Measurements from ENCODE around the gene C22orf23.
A peak's percentile ranks its signal among the peaks of the same experiment; 100 is the strongest.
"Not testable (repeated sequence)": the region's sequence is repeated elsewhere in the genome, so short reads cannot be mapped to it uniquely, and the experiment has no call there.

Gene C22orf23

DNA sequence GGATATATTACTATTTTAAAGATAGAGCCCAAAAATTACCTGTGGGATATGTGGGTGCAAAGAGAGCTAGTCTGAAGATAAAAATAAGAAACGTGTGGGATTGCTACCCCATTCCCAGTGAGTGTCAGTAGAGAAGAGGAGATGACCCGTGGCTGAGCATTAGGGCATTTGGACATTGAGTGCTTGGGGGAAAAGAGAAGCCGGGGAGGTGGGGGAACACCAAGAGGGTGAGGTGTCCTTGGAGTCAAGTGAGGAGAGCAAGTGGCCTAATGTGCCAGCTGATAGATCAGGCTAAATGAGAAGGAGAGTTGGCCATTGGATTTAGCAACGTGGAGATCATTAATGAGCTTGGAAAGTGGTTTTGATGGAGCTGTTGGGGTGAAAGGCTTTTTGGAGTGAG, 1.3 kb upstream of the C22orf23 start:
- CTCF ChIA-PET = interaction anchor here (0.8 to 3.3 kb wide), 5 partner anchors 10 to 66 kb away, joined by 3 to 20 read pairs (median 4); no protein-coding TSS in a partner anchor
- 87% methylated on average over 4 of the region's 4 CpGs for WGBS (ENCODE audit: insufficient coverage)
- Histone ChIP-seq H3K4me3 (ENCODE audit: control insufficient read depth in 1 of 7, extremely low read depth in 1 of 7, insufficient read depth in 4 of 7, low read depth in 2 of 7, low read length in 6 of 7) (peak overlapping the region in 6 of 7 experiments; percentile 6 to 99 (median 91)), H3K36me3 (ENCODE audit: control insufficient read depth in 4 of 4, insufficient read depth in 4 of 4, low read length in 3 of 4) (peaks cover 10 to 32% (median 26%) of the 10 kb centered on the region in 4 experiments), H3K9me3 (ENCODE audit: control extremely low read depth in 1 of 5, control insufficient read depth in 4 of 5, insufficient read depth in 2 of 5, low read depth in 1 of 5, low read length in 4 of 5) (no peaks in the 10 kb centered on the region), H3K27me3 (replicated peaks in 2 of 5; ENCODE audit: control insufficient read depth in 4 of 5, insufficient read depth in 5 of 5, low read length in 4 of 5) (peaks cover 0 to 19% (median 3%) of the 10 kb centered on the region in 5 experiments), H3K27ac (ENCODE audit: insufficient read depth in 1 of 2, low read depth in 1 of 2, low read length in 2 of 2, poor library complexity in 1 of 2, severe bottlenecking in 2 of 2) (no peak overlapping the region), H3K4me1 (ENCODE audit: control extremely low read depth in 1 of 4, control insufficient read depth in 4 of 4, insufficient read depth in 4 of 4, low read length in 3 of 4) (peaks cover 0 to 23% (median 20%) of the 10 kb centered on the region in 4 experiments)
- POLR2A ChIA-PET = no interaction called here
- no peak for DNase-seq

DNA sequence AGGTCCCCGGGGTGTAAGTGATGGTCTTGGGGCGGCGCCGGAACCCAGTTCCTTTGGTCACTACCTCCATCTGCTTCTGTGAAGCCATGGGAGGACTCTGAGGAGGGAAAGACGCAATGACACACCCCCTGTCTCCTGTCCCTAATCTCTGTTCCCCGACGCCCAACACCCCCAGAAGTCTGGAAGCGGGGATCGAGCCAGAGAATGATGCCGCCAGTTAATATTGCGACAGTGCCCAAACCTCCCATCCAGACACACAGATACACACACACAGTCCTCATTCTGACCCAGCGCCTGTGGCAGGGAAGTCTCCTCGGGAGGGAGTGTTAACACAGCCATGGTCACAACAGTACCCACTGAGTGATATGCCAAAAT, 352 bp downstream of the C22orf23 start:
- H3K9me3 ChIP-seq (ENCODE audit: control extremely low read depth in 1 of 5, control insufficient read depth in 4 of 5, insufficient read depth in 2 of 5, low read depth in 1 of 5, low read length in 4 of 5) = no peaks in the 10 kb centered on the region
- H3K27me3 ChIP-seq (replicated peaks in 2 of 5; ENCODE audit: control insufficient read depth in 4 of 5, insufficient read depth in 5 of 5, low read length in 4 of 5) = peaks cover 0 to 19% (median 3%) of the 10 kb centered on the region in 5 experiments
- no peak for DNase-seq
- peaks cover 0 to 23% (median 20%) of the 10 kb centered on the region in 4 experiments for H3K4me1 ChIP-seq (ENCODE audit: control extremely low read depth in 1 of 4, control insufficient read depth in 4 of 4, insufficient read depth in 4 of 4, low read length in 3 of 4)
- peak overlapping the region; percentile 78 to 99 (median 90) for H3K4me3 ChIP-seq (ENCODE audit: control insufficient read depth in 1 of 7, extremely low read depth in 1 of 7, insufficient read depth in 4 of 7, low read depth in 2 of 7, low read length in 6 of 7)
- ChIA-PET CTCF (interaction anchor here (3.3 kb wide), 1 partner anchor 12 kb away, joined by 20 read pairs; no protein-coding TSS in a partner anchor), POLR2A (no interaction called here)
- peaks cover 6 to 16% (median 14%) of the 10 kb centered on the region in 4 experiments for H3K36me3 ChIP-seq (ENCODE audit: control insufficient read depth in 4 of 4, insufficient read depth in 4 of 4, low read length in 3 of 4)
- WGBS (ENCODE audit: insufficient coverage) = 0% methylated on average over 6 of the region's 13 CpGs
- H3K27ac ChIP-seq (ENCODE audit: insufficient read depth in 1 of 2, low read depth in 1 of 2, low read length in 2 of 2, poor library complexity in 1 of 2, severe bottlenecking in 2 of 2) = no peak overlapping the region

DNA sequence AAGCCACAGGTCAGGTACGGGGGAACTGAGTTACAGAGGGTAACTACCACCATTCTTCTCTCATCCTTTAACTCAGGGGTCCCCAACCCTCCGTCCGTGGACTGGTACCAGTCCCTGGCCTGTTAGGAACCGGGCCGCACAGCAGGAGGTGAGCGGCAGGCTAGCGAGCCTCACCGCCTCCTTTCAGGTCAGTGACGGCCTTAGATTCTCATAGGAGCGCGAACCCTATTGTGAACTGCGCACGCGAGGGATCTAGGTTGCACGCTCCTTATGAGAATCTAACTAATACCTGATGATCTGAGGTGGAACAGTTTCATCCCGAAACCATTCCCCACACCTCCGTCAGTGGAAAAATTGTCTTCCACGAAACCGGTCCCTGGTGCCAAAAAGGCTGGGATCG, 772 bp downstream of the C22orf23 start:
- Histone ChIP-seq H3K4me1 (ENCODE audit: control extremely low read depth in 1 of 4, control insufficient read depth in 4 of 4, insufficient read depth in 4 of 4, low read length in 3 of 4) (peaks cover 0 to 23% (median 20%) of the 10 kb centered on the region in 4 experiments), H3K4me3 (ENCODE audit: control insufficient read depth in 1 of 7, extremely low read depth in 1 of 7, insufficient read depth in 4 of 7, low read depth in 2 of 7, low read length in 6 of 7) (peak overlapping the region in 6 of 7 experiments; percentile 83 to 99 (median 91)), H3K36me3 (ENCODE audit: control insufficient read depth in 4 of 4, insufficient read depth in 4 of 4, low read length in 3 of 4) (peaks cover 4 to 12% (median 10%) of the 10 kb centered on the region in 4 experiments), H3K27me3 (replicated peaks in 2 of 5; ENCODE audit: control insufficient read depth in 4 of 5, insufficient read depth in 5 of 5, low read length in 4 of 5) (peaks cover 0 to 19% (median 3%) of the 10 kb centered on the region in 5 experiments)
- peak in 1 of 3 donors; percentile 14 for DNase-seq
- CTCF ChIA-PET = interaction anchor here (3.3 kb wide), 1 partner anchor 12 kb away, joined by 20 read pairs; no protein-coding TSS in a partner anchor
- H3K27ac ChIP-seq (ENCODE audit: insufficient read depth in 1 of 2, low read depth in 1 of 2, low read length in 2 of 2, poor library complexity in 1 of 2, severe bottlenecking in 2 of 2); H3K9me3 ChIP-seq (ENCODE audit: control extremely low read depth in 1 of 5, control insufficient read depth in 4 of 5, insufficient read depth in 2 of 5, low read depth in 1 of 5, low read length in 4 of 5); POLR2A ChIA-PET: not testable (repeated sequence)
- 9% methylated on average over 19 of the region's 20 CpGs for WGBS (ENCODE audit: insufficient coverage)

DNA sequence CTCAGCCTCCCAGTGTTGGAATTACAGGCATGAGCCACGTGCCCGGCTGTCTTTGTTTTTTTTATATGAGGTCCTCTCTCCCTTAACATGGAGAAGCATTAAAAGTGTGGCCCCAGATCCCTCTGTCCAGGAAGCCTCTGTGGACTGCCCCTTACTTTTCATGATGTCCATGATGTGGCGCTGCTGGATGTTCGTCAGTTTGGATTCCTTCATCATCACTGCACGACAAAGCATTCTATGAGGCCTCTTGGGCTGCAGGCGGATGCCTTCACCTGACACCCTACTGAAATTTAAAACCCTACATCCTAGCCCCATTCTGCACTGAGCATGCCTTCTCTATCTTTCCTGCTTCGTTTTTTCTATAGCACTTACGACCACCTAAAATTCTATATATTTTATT, 2.1 kb downstream of the C22orf23 start:
- Histone ChIP-seq H3K36me3 (ENCODE audit: control insufficient read depth in 4 of 4, insufficient read depth in 4 of 4, low read length in 3 of 4) (no peaks in the 10 kb centered on the region), H3K4me1 (ENCODE audit: control extremely low read depth in 1 of 4, control insufficient read depth in 4 of 4, insufficient read depth in 4 of 4, low read length in 3 of 4) (peaks cover 0 to 23% (median 20%) of the 10 kb centered on the region in 4 experiments), H3K9me3 (ENCODE audit: control extremely low read depth in 1 of 5, control insufficient read depth in 4 of 5, insufficient read depth in 2 of 5, low read depth in 1 of 5, low read length in 4 of 5) (no peaks in the 10 kb centered on the region), H3K4me3 (ENCODE audit: control insufficient read depth in 1 of 7, extremely low read depth in 1 of 7, insufficient read depth in 4 of 7, low read depth in 2 of 7, low read length in 6 of 7) (no peak overlapping the region), H3K27me3 (replicated peaks in 2 of 5; ENCODE audit: control insufficient read depth in 4 of 5, insufficient read depth in 5 of 5, low read length in 4 of 5) (peaks cover 0 to 19% (median 3%) of the 10 kb centered on the region in 5 experiments), H3K27ac (ENCODE audit: insufficient read depth in 1 of 2, low read depth in 1 of 2, low read length in 2 of 2, poor library complexity in 1 of 2, severe bottlenecking in 2 of 2) (no peak overlapping the region)
- WGBS (ENCODE audit: insufficient coverage) = 80% methylated on average over 5 of the region's 8 CpGs
- no peak for DNase-seq
- ChIA-PET POLR2A (no interaction called here), CTCF (interaction anchor here (1.0 to 2.2 kb wide), 2 partner anchors 11 to 14 kb away, joined by 3 to 7 read pairs; no protein-coding TSS in a partner anchor)

DNA sequence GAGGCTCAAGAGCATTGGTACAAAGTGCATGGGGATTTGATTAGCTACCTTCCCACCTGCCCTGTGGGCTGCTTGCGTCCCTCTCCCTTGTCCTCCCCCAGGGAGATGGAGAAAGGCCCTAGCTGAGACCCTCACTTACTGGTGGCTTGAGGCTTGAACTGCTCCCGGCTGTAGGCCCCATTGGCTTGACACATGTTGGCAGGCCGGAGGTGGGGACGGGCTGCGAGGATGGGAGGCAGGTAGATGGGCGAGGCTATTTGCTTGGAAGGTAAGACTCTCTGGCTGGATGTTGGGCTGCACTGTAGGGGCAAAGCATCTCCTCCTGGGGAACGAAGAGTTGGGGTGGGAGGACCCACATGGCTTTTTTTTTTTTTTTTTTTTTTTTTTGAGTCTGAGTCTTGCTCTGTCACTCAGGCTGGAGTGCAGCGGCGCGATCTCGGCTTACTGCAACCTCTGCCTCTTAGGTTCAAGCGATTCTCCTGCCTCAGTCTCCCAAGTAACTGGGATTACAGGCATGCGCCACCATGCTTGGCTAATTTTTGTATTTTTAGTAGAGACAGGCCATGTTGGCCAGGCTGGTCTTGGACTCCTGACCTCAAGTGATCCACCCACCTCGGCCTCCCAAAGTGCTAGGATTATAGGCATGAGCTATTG, 6.1 kb downstream of the C22orf23 start:
- ChIA-PET POLR2A (interaction anchor here (0.6 kb wide), 1 partner anchor 13 kb away, joined by 5 read pairs; no protein-coding TSS in a partner anchor), CTCF (interaction anchor here (0.6 to 5.0 kb wide), 4 partner anchors 10 to 130 kb away, joined by 3 to 14 read pairs (median 4); partner anchors contain the start of gene MICALL1)
- not testable (repeated sequence) for H3K36me3 ChIP-seq (ENCODE audit: control insufficient read depth in 4 of 4, insufficient read depth in 4 of 4, low read length in 3 of 4); H3K4me1 ChIP-seq (ENCODE audit: control extremely low read depth in 1 of 4, control insufficient read depth in 4 of 4, insufficient read depth in 4 of 4, low read length in 3 of 4); DNase-seq; H3K27ac ChIP-seq (ENCODE audit: insufficient read depth in 1 of 2, low read depth in 1 of 2, low read length in 2 of 2, poor library complexity in 1 of 2, severe bottlenecking in 2 of 2); H3K9me3 ChIP-seq (ENCODE audit: control extremely low read depth in 1 of 5, control insufficient read depth in 4 of 5, insufficient read depth in 2 of 5, low read depth in 1 of 5, low read length in 4 of 5); H3K4me3 ChIP-seq (ENCODE audit: control insufficient read depth in 1 of 7, extremely low read depth in 1 of 7, insufficient read depth in 4 of 7, low read depth in 2 of 7, low read length in 6 of 7); H3K27me3 ChIP-seq (replicated peaks in 2 of 5; ENCODE audit: control insufficient read depth in 4 of 5, insufficient read depth in 5 of 5, low read length in 4 of 5)
- 100% methylated on average over 2 of the region's 14 CpGs for WGBS (ENCODE audit: insufficient coverage)

DNA sequence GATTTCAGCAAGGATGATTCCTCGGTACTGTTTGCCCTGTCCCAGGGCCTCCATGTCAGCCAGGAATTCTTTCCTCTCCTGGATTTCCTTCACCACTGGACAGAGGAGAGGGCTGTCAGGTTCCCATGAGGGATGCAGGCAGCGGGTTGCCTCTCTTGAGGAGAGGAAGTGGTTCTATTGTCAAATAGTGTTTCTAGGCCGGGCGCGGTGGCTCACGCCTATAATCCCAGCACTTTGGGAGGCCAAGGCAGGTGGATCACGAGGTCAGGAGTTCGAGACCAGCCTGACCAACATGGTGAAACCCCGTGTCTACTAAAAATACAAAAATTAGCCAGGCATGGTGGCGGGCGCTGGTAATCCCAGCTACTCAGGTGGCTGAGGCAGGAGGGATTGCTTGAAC, 9.0 kb downstream of the C22orf23 start:
- H3K4me3 ChIP-seq (ENCODE audit: control insufficient read depth in 1 of 7, extremely low read depth in 1 of 7, insufficient read depth in 4 of 7, low read depth in 2 of 7, low read length in 6 of 7); H3K27me3 ChIP-seq (replicated peaks in 2 of 5; ENCODE audit: control insufficient read depth in 4 of 5, insufficient read depth in 5 of 5, low read length in 4 of 5); H3K27ac ChIP-seq (ENCODE audit: insufficient read depth in 1 of 2, low read depth in 1 of 2, low read length in 2 of 2, poor library complexity in 1 of 2, severe bottlenecking in 2 of 2); DNase-seq; H3K9me3 ChIP-seq (ENCODE audit: control extremely low read depth in 1 of 5, control insufficient read depth in 4 of 5, insufficient read depth in 2 of 5, low read depth in 1 of 5, low read length in 4 of 5); H3K4me1 ChIP-seq (ENCODE audit: control extremely low read depth in 1 of 4, control insufficient read depth in 4 of 4, insufficient read depth in 4 of 4, low read length in 3 of 4); POLR2A ChIA-PET: not testable (repeated sequence)
- WGBS (ENCODE audit: insufficient coverage) = 97% methylated on average over 8 of the region's 11 CpGs
- peaks cover 0 to 31% (median 20%) of the 10 kb centered on the region in 4 experiments for H3K36me3 ChIP-seq (ENCODE audit: control insufficient read depth in 4 of 4, insufficient read depth in 4 of 4, low read length in 3 of 4)
- CTCF ChIA-PET = interaction anchor here (2.6 kb wide), 1 partner anchor 10 kb away, joined by 9 read pairs; no protein-coding TSS in a partner anchor

DNA sequence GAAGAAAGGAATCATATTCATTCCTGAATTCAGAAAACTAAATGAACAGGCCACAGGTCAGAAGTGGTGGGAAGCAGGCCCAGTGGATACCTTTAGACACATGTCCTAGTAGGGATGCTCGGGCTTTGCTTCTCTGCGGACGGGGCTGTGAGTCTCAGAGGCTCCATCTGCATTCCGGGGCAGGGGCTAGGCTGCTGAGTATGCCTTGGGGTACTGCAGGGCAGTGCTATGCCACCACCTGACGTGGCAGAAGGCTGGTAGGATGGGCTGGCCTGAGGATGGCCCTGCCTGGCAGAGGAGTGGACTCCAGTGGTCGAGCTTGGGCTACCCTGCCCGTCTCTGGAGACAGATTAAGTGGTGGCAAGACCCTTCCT, 9.6 kb downstream of the C22orf23 start:
- H3K36me3 ChIP-seq (ENCODE audit: control insufficient read depth in 4 of 4, insufficient read depth in 4 of 4, low read length in 3 of 4) = peaks cover 0 to 36% (median 22%) of the 10 kb centered on the region in 4 experiments
- CTCF ChIA-PET = interaction anchor here (2.6 kb wide), 1 partner anchor 10 kb away, joined by 9 read pairs; no protein-coding TSS in a partner anchor
- 97% methylated on average over 7 of the region's 7 CpGs for WGBS (ENCODE audit: insufficient coverage)
- peaks cover 0 to 5% (median 0%) of the 10 kb centered on the region in 4 experiments for H3K4me1 ChIP-seq (ENCODE audit: control extremely low read depth in 1 of 4, control insufficient read depth in 4 of 4, insufficient read depth in 4 of 4, low read length in 3 of 4)
- H3K4me3 ChIP-seq (ENCODE audit: control insufficient read depth in 1 of 7, extremely low read depth in 1 of 7, insufficient read depth in 4 of 7, low read depth in 2 of 7, low read length in 6 of 7) = no peak overlapping the region
- H3K9me3 ChIP-seq (ENCODE audit: control extremely low read depth in 1 of 5, control insufficient read depth in 4 of 5, insufficient read depth in 2 of 5, low read depth in 1 of 5, low read length in 4 of 5) = no peaks in the 10 kb centered on the region
- H3K27me3 ChIP-seq (replicated peaks in 2 of 5; ENCODE audit: control insufficient read depth in 4 of 5, insufficient read depth in 5 of 5, low read length in 4 of 5) = no peaks in the 10 kb centered on the region
- POLR2A ChIA-PET = no interaction called here
- H3K27ac ChIP-seq (ENCODE audit: insufficient read depth in 1 of 2, low read depth in 1 of 2, low read length in 2 of 2, poor library complexity in 1 of 2, severe bottlenecking in 2 of 2) = no peak overlapping the region
- DNase-seq = no peak
